Stimulated activated CD8-positive, alpha-beta memory T cell treated with anti-CD3 and anti-CD28 coated beads, Interleukin-4, amount 100 ng/mL, for 48 hours (primary cell): ENCODE measurements around the gene SESTD1.
"Not testable (repeated sequence)": the region's sequence is repeated elsewhere in the genome, so short reads cannot be mapped to it uniquely, and the experiment has no call there.

ENCODE experiments used
- DNase-seq: peaks from one replicate; pipeline ENCODE4 v3.0.0-alpha.2; 2020

Gene SESTD1

GRCh38 chr2:179266271-179266670 is 1.6 kb upstream of the SESTD1 start:
- no peak for DNase-seq

- no peak for DNase-seq
These were observed 464 bp upstream of the SESTD1 start for GRCh38 chr2:179265082-179265510.

DNA sequence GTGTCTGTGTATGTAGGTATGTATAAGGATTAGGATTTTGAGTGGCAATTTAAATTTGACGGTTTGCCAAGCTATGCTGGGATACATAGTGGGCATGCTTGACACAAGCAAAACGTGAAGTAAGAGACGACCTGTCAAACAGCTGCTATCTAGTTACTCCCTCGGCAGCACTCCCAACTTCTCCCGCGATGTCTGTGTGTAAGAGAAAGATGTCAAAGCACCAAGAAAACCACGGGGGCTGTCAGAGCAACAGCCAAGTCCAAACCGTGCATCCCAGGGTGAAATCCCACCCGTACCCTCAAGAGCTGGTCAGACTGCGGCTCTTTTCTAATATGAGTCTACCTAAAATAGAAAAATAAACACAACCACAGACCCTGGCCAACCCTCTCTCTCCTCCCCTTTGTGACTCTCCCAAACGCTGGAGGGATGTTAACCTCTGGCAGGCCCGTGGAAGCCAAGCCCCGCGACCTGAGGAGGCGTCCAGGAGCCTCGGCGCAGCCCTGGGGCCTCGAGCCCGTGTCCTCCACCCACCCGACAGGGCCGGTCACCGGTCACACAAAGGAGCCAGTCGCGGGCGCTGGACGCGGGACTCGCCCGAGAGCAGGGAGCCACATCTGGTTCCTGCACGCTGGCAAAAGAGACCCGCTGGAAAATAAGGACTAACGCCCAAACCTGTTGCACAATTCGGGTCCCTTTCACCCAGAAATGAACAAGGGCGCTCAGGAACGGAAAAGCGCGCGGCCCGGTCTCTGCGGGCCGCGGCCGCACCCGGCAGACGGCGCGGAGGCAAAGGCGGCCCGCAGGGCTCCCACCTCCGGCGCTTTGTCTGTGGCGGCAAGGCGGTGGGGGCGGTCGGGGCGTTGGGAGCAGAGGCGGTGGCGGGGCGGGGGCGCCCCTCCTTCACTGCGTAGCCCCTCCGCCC is 925 bp downstream of the SESTD1 start:
- peak; percentile 36 for DNase-seq

- DNase-seq, result no peak
These were observed 1.6 kb downstream of the SESTD1 start for GRCh38 chr2:179263015-179263414.

- no peak for DNase-seq
These were observed 2.5 kb downstream of the SESTD1 start for GRCh38 chr2:179262077-179262660.

DNA sequence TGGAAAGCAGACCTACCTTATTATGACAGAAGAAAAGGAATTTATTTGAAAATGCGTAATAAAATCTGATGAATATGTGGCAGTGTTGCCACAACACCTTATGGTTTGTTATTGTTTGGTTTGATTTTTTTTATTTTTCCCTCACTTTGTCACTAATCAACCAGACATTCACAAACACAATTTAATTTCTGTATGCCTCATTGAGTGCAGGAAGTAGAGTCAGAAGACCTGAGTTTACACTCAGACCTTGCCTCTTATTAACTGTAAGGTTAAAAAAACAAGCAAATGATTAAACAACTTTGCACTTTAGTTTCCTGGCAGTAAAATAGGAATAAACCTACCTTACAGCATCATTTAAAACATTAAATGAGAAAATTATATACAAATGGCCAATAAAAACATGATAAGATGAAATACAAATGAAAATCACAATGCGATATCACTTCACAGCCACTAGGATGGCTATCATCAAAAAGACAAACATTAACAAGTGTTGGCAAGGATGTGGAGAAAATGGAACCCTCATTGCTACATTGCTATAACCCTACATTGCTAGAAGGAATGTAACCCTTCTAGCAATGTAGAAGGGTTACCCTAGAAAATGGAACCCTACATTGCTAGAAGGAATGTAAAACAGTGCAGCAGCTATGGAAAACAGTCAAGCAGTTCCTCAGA is 3.3 kb downstream of the SESTD1 start:
- DNase-seq, result no peak

DNA sequence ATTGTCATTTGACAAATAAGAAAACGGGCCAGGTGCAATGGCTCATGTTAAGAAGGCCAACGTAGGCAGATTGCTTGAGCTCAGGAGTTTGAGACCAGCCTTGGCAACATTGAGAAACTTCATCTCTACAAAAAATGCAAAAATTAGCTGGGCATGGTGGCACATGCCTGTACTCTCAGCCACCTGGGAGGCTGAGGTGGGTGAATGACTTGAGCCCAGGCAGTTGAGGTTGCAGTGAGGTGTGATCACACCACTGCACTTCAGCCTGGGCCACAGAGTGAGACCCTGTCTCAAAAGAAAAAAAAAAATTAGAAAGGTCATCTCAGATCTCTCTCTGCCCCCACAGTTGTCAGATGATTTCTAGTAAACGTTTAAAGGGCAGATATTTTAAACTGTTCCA is 4.4 kb downstream of the SESTD1 start:
- no peak for DNase-seq

DNA sequence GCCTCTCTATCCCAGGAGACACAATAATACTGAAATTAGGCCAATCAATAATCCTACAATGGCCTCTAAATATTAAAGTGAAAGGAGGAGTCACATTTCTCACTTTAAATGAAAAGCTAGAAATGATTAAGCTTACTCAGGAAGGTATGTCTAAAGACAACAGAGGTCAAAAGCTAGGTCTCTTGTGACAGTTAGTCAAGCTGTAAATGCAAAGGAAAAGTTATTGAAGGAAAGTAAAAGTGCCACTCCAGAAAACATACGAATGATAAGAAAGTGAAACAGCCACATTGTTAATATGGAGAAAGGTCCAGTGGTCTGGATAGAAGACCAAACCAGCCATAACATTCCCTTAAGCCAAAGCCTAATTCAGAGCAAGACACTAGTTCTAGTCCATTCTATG is 9.5 kb downstream of the SESTD1 start:
- DNase-seq, result no peak

GRCh38 chr2:179253226-179253625 is 11.4 kb downstream of the SESTD1 start:
- no peak for DNase-seq

GRCh38 chr2:179252423-179252822 is 12.2 kb downstream of the SESTD1 start:
- no peak for DNase-seq

GRCh38 chr2:179251870-179252269 is 12.8 kb downstream of the SESTD1 start:
- DNase-seq, result no peak

DNA sequence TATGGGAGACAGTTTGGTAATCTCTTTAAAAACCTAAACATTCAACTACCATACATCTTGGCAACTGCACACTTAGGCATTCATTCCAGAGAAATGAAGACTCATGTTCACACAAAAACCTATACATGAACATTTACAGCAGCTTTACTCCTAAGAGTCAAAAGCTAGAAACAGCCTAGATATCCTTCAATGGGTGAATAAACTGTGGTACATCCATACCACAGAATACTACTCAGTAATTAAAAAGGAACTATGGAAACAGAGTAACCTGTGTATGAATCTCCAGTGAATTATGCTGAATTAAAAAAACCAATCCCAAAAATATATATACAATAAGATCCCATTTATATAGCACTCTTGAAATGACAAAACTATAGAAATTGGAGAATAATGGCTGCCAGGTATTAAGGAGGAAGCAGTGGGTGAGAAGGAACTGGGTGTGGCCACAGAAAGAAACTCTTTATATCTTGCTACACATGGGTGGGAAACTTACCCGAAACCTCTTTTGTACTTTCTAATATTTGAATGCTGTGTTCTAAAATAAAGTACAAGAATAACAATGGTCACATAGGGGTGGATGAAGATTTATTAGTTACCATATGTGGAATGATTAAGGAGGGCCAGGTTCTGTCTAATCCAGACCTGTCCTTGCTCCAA is 13.7 kb downstream of the SESTD1 start:
- DNase-seq, result no peak

GRCh38 chr2:179250095-179250494 is 14.5 kb downstream of the SESTD1 start:
- no peak for DNase-seq

- DNase-seq, result no peak
These were observed 16.6 kb downstream of the SESTD1 start for GRCh38 chr2:179248024-179248348.

- DNase-seq, result no peak
These were observed 17.2 kb downstream of the SESTD1 start for GRCh38 chr2:179247318-179248023.

DNA sequence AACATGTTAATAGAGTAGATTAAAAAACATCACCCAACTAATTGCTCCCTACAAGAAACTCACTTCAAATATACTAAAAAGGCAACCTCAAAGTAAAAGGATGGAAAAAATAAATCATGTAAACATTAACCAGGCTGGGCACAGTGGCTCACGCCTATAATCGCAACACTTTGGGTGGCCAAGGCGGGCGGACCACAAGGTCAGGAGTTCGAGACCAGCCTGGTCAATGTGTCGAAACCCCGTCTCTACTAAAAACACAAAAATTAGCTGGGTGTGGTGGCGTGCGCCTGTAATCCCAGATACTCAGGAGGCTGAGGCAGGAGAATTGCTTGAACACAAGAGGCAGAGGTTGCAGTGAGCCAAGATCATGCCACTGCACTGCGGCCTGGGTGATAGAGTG is 18.8 kb downstream of the SESTD1 start:
- not testable (repeated sequence) for DNase-seq

- DNase-seq, result no peak
These were observed 21.6 kb downstream of the SESTD1 start for GRCh38 chr2:179243046-179243445.

DNA sequence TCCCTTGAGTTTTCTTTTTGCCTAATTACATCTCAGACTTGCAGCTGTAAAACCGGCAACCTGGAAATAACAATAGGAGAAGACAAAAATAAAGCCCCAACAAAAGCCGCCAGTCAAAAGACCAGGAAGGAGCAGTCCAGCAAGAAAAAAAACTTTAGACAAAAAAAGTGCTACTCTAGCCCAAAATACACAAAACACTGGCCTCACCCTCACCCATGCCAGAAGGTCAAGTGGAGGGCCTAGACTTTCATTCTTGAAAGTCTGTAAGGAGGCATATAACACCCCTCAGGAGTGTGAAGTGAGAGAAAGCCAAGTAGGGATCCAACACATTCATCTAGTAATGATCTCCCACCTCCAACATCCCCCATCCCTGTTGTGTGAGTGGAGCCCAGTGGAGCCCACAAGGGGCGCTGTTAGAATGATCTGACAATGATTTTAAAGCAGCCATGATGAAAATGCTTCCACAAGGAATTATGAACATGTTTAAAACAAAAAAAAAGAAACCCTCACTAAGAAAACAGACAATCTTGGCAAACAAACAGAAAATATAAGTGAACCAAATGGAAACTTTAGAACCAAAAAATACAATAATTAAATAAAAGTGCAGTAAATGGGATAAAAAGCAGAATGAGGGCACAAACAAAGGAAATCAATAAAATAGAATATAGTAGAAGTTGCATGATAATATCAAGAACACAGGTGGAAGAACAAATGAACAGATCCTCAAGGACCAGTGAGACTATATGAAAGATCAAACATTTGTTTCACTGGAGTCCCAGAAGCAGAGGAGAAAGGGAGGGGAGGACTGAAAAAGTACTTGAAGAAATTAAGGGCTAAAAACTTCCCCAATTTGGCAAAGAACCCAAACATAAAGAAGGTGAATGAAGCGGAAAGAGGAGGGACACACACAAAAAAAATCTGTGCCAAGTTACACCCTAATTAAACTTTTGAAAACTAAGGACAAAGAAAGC is 23.9 kb downstream of the SESTD1 start:
- no peak for DNase-seq

DNA sequence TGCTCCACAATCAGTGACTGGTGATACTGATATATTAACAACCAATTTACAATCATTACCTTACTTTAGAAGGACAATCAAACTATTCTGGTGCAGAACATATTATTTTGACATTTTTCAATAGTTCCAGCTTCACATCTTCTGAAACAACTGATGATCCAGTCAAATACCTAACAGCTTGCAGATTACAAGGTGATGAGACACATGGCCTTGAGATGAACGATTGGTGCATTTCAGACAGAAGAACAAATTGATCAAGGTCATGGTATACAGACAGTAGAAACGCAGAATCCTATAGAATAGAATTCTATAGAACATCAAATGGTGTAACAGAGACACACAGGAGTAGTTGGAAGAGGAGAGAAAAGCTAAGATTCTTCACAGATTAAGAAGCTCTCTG is 24.8 kb downstream of the SESTD1 start:
- no peak for DNase-seq

GRCh38 chr2:179239195-179239594 is 25.4 kb downstream of the SESTD1 start:
- no peak for DNase-seq

GRCh38 chr2:179238027-179238426 is 26.6 kb downstream of the SESTD1 start:
- no peak for DNase-seq
